DND-41 (cell line): Measurements from ENCODE around the gene HPS3.
A peak's percentile ranks its signal among the peaks of the same experiment; 100 is the strongest.

Experiments
- EZH2 ChIP-seq: IDR thresholded peaks from 3 replicates; pipeline ENCODE4 v1.6.1; 2012; ENCODE audit warnings: borderline replicate concordance, low read depth, mild to moderate bottlenecking, moderate library complexity, low read length, inconsistent platforms; ENCODE audit not compliant: severe bottlenecking
- TF ChIP-seq, protein P1 (sequence below): IDR thresholded peaks from 2 replicates; pipeline ENCODE4 v1.5.1; 2012; ENCODE audit warnings: borderline replicate concordance, low read length, moderate library complexity, mild to moderate bottlenecking; ENCODE audit not compliant: poor library complexity, severe bottlenecking; ENCODE audit errors: extremely low read depth

DNA sequence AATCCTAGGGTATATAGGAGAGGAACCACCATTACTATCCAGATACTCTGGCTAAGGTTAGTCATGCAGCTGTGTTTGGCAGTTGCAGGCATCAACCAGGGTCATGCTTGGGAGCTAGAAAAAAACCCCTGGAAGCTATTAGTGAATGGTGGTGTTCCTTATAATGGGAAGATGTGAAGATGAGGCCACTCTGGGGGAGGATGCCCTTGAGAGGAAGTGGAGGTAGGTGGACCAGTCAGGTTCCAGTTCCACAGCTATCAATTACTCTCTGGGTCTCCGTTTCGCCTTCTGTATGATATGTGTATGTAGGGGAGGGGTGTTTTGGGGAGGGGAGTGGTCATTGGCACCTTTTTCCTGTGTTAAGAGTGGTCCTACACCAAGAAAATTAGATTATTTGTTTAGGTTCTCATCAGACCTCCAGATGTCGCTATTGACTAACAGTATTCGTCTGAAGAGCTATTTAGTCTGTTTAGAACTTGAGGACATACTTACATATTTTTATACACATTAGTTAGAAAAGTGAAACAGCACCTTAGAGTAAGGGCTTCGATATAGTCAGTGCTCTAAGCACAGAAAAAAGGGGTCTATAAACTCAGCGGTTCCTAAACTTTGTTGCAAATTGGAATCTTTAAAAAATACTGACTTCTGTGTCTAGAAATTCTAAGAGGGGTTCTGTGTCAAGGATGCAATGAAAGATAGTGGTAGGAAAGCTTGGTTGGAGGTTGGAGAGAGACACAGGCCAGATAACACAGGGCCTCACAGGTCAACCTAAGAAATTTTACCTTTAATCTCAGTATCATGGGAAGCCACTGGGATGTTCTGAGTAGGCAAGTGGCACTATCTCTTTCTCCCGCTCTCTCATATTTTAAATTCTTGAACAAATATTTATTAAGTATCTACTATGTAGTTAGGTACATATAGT lies 9.1 kb upstream of the HPS3 start:
- TF ChIP-seq, protein P1, sequence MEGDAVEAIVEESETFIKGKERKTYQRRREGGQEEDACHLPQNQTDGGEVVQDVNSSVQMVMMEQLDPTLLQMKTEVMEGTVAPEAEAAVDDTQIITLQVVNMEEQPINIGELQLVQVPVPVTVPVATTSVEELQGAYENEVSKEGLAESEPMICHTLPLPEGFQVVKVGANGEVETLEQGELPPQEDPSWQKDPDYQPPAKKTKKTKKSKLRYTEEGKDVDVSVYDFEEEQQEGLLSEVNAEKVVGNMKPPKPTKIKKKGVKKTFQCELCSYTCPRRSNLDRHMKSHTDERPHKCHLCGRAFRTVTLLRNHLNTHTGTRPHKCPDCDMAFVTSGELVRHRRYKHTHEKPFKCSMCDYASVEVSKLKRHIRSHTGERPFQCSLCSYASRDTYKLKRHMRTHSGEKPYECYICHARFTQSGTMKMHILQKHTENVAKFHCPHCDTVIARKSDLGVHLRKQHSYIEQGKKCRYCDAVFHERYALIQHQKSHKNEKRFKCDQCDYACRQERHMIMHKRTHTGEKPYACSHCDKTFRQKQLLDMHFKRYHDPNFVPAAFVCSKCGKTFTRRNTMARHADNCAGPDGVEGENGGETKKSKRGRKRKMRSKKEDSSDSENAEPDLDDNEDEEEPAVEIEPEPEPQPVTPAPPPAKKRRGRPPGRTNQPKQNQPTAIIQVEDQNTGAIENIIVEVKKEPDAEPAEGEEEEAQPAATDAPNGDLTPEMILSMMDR = peak; percentile 70
- no peak for TF ChIP-seq EZH2
